Muscle layer of duodenum (tissue), 2 donors: ENCODE data around the gene OXCT1.

Experiments used
- H3K27ac ChIP-seq: one replicate; pipeline ENCODE4 v1.7.0; 2013; ENCODE audit warnings: mild to moderate bottlenecking, low read length
- H3K27me3 ChIP-seq: one replicate; pipeline ENCODE4 v1.7.0; 2013; ENCODE audit warnings: low read depth, mild to moderate bottlenecking, control low read depth, low read length
- H3K36me3 ChIP-seq, 2 donors: one replicate each; pipeline ENCODE4 v1.7.0; 2013; ENCODE audit warnings: low read length in 2 of 2, control low read depth in 1 of 2, mild to moderate bottlenecking in 1 of 2; ENCODE audit not compliant: insufficient read depth in 2 of 2, control insufficient read depth in 1 of 2
- H3K4me1 ChIP-seq, 2 donors: one replicate each; pipeline ENCODE4 v1.7.0; 2013; ENCODE audit warnings: low read length in 2 of 2, mild to moderate bottlenecking in 2 of 2, control low read depth in 1 of 2, moderate library complexity in 1 of 2; ENCODE audit not compliant: insufficient read depth in 2 of 2, control insufficient read depth in 1 of 2
- H3K4me3 ChIP-seq, 2 donors: one replicate each; pipeline ENCODE4 v1.7.0; 2013; ENCODE audit warnings: low read length in 2 of 2, low read depth in 1 of 2, mild to moderate bottlenecking in 1 of 2
- H3K9me3 ChIP-seq, 2 donors: one replicate each; pipeline ENCODE4 v1.7.0; 2013; ENCODE audit warnings: low read length in 2 of 2, control low read depth in 1 of 2, mild to moderate bottlenecking in 1 of 2; ENCODE audit not compliant: control insufficient read depth in 1 of 2
- donor health status: healthy.

Gene OXCT1

GRCh38 chr5:41869724-41870626, at the start of gene OXCT1:
OXCT1 (minus strand) TSS chr5:41870425; CDS start chr5:41870358, 67 bp downstream.
- Histone ChIP-seq H3K36me3 (no peaks in the 10 kb centered on the region), H3K27ac (peak within 1 kb of the TSS; percentile 82), H3K9me3 (no peaks in the 10 kb centered on the region), H3K4me3 (peak within 1 kb of the TSS; percentile 82 to 96), H3K27me3 (no peaks in the 10 kb centered on the region), H3K4me1 (peaks cover 4 to 19% of the 10 kb centered on the region in 2 donors)

GRCh38 chr5:41918105-41918504, 47.9 kb upstream of the OXCT1 start:
- Histone ChIP-seq H3K4me1 (no peaks in the 10 kb centered on the region), H3K36me3 (peaks cover 57 to 68% of the 10 kb centered on the region in 2 donors), H3K4me3 (no peak overlapping the region), H3K27me3 (no peaks in the 10 kb centered on the region), H3K9me3 (no peaks in the 10 kb centered on the region), H3K27ac (no peak overlapping the region)

- no peaks in the 10 kb centered on the region for H3K9me3 ChIP-seq
- H3K4me1 ChIP-seq = peaks cover 9 to 20% of the 10 kb centered on the region in 2 donors
- H3K27ac ChIP-seq = peak overlapping the region; percentile 80
- H3K27me3 ChIP-seq = no peaks in the 10 kb centered on the region
- H3K36me3 ChIP-seq = peaks cover 48% of the 10 kb centered on the region in 2 donors
- H3K4me3 ChIP-seq = no peak overlapping the region
Measured at GRCh38 chr5:41908374-41909079, 38.3 kb upstream of the OXCT1 start.

- Histone ChIP-seq H3K4me1 (peaks cover 13 to 20% of the 10 kb centered on the region in 2 donors), H3K4me3 (no peak overlapping the region), H3K27ac (no peak overlapping the region), H3K27me3 (no peaks in the 10 kb centered on the region), H3K36me3 (peaks cover 29 to 32% of the 10 kb centered on the region in 2 donors), H3K9me3 (no peaks in the 10 kb centered on the region)
Measured at GRCh38 chr5:41906151-41906550, 35.9 kb upstream of the OXCT1 start.

GRCh38 chr5:41903892-41904799, 33.9 kb upstream of the OXCT1 start, which contains the start of gene RIMOC1:
RIMOC1 (plus strand) TSS chr5:41904344; CDS start chr5:41904368, 24 bp downstream.
- peaks cover 17 to 22% of the 10 kb centered on the region in 2 donors for H3K36me3 ChIP-seq
- H3K27ac ChIP-seq = peak within 1 kb of the TSS; percentile 94
- peak within 1 kb of the TSS; percentile 86 to 88 for H3K4me3 ChIP-seq
- peaks cover 13 to 20% of the 10 kb centered on the region in 2 donors for H3K4me1 ChIP-seq
- no peaks in the 10 kb centered on the region for H3K27me3 ChIP-seq
- H3K9me3 ChIP-seq = no peaks in the 10 kb centered on the region

- H3K27me3 ChIP-seq = no peaks in the 10 kb centered on the region
- H3K4me1 ChIP-seq = peaks cover 13 to 20% of the 10 kb centered on the region in 2 donors
- H3K4me3 ChIP-seq = peak overlapping the region; percentile 86 to 88
- no peaks in the 10 kb centered on the region for H3K9me3 ChIP-seq
- peak overlapping the region; percentile 85 for H3K27ac ChIP-seq
- H3K36me3 ChIP-seq = peaks cover 10 to 16% of the 10 kb centered on the region in 2 donors
Measured at GRCh38 chr5:41903382-41903891, 33.2 kb upstream of the OXCT1 start.

- Histone ChIP-seq H3K27ac (no peak overlapping the region), H3K4me1 (no peaks in the 10 kb centered on the region), H3K36me3 (no peaks in the 10 kb centered on the region), H3K4me3 (no peak overlapping the region), H3K9me3 (no peaks in the 10 kb centered on the region), H3K27me3 (no peaks in the 10 kb centered on the region)
Measured at GRCh38 chr5:41896230-41896629, 26.0 kb upstream of the OXCT1 start.

GRCh38 chr5:41893074-41893851, 23.0 kb upstream of the OXCT1 start:
- Histone ChIP-seq H3K27me3 (no peaks in the 10 kb centered on the region), H3K36me3 (no peaks in the 10 kb centered on the region), H3K4me1 (no peaks in the 10 kb centered on the region), H3K9me3 (no peaks in the 10 kb centered on the region), H3K27ac (no peak overlapping the region), H3K4me3 (no peak overlapping the region)

- no peaks in the 10 kb centered on the region for H3K27me3 ChIP-seq
- no peaks in the 10 kb centered on the region for H3K9me3 ChIP-seq
- no peak overlapping the region for H3K27ac ChIP-seq
- H3K36me3 ChIP-seq = no peaks in the 10 kb centered on the region
- H3K4me3 ChIP-seq = no peak overlapping the region
- no peaks in the 10 kb centered on the region for H3K4me1 ChIP-seq
Measured at GRCh38 chr5:41892031-41892430, 21.8 kb upstream of the OXCT1 start.

GRCh38 chr5:41891066-41891707, 21.0 kb upstream of the OXCT1 start:
- no peaks in the 10 kb centered on the region for H3K36me3 ChIP-seq
- no peaks in the 10 kb centered on the region for H3K9me3 ChIP-seq
- H3K27me3 ChIP-seq = no peaks in the 10 kb centered on the region
- no peak overlapping the region for H3K27ac ChIP-seq
- no peak overlapping the region for H3K4me3 ChIP-seq
- H3K4me1 ChIP-seq = no peaks in the 10 kb centered on the region
